H1 (cell line): Measurements from ENCODE around the gene NKIRAS2. TPM values are rescaled to one million over a fixed set of nuclear protein-coding genes. Genes with fewer than 3 reads are reported as not detected.
A peak's percentile ranks its signal among the peaks of the same experiment; 100 is the strongest.

Experiments
- CTCF ChIA-PET: fragments of 300-600 bp; sonication (Branson Sonifier 250); formaldehyde crosslinking; loops from one replicate; lab custom pipeline; 2021; ENCODE audit not compliant: partially characterized antibody; lab: Charles Lee
- POLR2A ChIA-PET: fragments of 300-600 bp; sonication (Branson Sonifier 250); formaldehyde crosslinking; loops from one replicate; lab custom pipeline; 2021; ENCODE audit warnings: inconsistent platforms; ENCODE audit not compliant: partially characterized antibody; lab: Charles Lee
- DNase-seq, 2 experiments: peaks; one replicate each; pipeline versions ENCODE4 v3.0.0 to v3.0.0-alpha.2; 2010 to 2022; ENCODE audit warnings: low spot score in 2 of 2, low read depth in 1 of 2, mixed read lengths in 1 of 2
- FAIRE-seq: peaks from 2 replicates; lab custom pipeline; 2011; peaks lifted over from hg19 to GRCh38; lab: Jason Lieb, UNC
- H2AFZ ChIP-seq: 2 replicates; pipeline ENCODE4 v1.8.1; 2012; ENCODE audit warnings: low read length, inconsistent platforms
- H2AK5ac ChIP-seq: 2 replicates; pipeline ENCODE4 v1.6.1; 2013; ENCODE audit warnings: low read depth, low read length
- H2BK120ac ChIP-seq: replicated peaks from 2 replicates; pipeline ENCODE3; 2013; ENCODE audit warnings: low read depth, low read length, inconsistent platforms
- H2BK12ac ChIP-seq: 2 replicates; pipeline ENCODE4 v1.6.1; 2013; ENCODE audit warnings: low read depth, low read length
- H2BK15ac ChIP-seq: 2 replicates; pipeline ENCODE4 v1.6.1; 2013; ENCODE audit warnings: low read length
- H2BK20ac ChIP-seq: 2 replicates; pipeline ENCODE4 v1.6.1; 2013; ENCODE audit warnings: low read length
- H2BK5ac ChIP-seq: 2 replicates; pipeline ENCODE4 v1.6.1; 2013; ENCODE audit warnings: low read depth, low read length
- H3K14ac ChIP-seq: 2 replicates; pipeline ENCODE4 v1.6.1; 2013; ENCODE audit warnings: inconsistent platforms; ENCODE audit not compliant: insufficient read length
- H3K18ac ChIP-seq: 2 replicates; pipeline ENCODE4 v1.6.1; 2013; ENCODE audit warnings: low read length; ENCODE audit errors: extremely low read depth
- H3K23ac ChIP-seq: 2 replicates; pipeline ENCODE4 v1.6.1; 2013; ENCODE audit warnings: inconsistent platforms; ENCODE audit not compliant: insufficient read length
- H3K23me2 ChIP-seq: 2 replicates; pipeline ENCODE4 v1.6.1; 2013; ENCODE audit warnings: low read depth, low read length
- H3K27ac ChIP-seq: 2 replicates; pipeline ENCODE4 v1.6.1; 2011; ENCODE audit warnings: low read depth, low read length, inconsistent platforms
- H3K27me3 ChIP-seq, 4 experiments: replicated peaks in 1 of 4; 1 replicate in 1 of 4; 2 replicates in 3 of 4; pipeline versions ENCODE4 v1.6.1 to v1.8.1; 2011 to 2013; ENCODE audit warnings: low read length in 3 of 4, mild to moderate bottlenecking in 3 of 4, inconsistent platforms in 2 of 4, mixed read lengths in 2 of 4, moderate library complexity in 1 of 4; ENCODE audit not compliant: control insufficient read depth in 3 of 4, insufficient read depth in 3 of 4; ENCODE audit errors: extremely low read depth in 1 of 4
- H3K36me3 ChIP-seq, 4 experiments: 2 replicates each; pipeline versions ENCODE4 v1.6.1 to v1.8.1; 2011 to 2013; ENCODE audit warnings: mild to moderate bottlenecking in 4 of 4, low read length in 3 of 4, moderate library complexity in 2 of 4, control low read depth in 1 of 4, inconsistent platforms in 1 of 4; ENCODE audit not compliant: insufficient read depth in 4 of 4, control insufficient read depth in 2 of 4
- H3K4ac ChIP-seq: replicated peaks from 2 replicates; pipeline ENCODE3; 2013; ENCODE audit warnings: low read length, low read depth, mixed read lengths, inconsistent platforms; ENCODE audit not compliant: insufficient read length
- H3K4me1 ChIP-seq, 4 experiments: replicated peaks in 1 of 4; 1 replicate in 1 of 4; 2 replicates in 3 of 4; pipeline versions ENCODE4 v1.6.1 to v1.8.1; 2011 to 2013; ENCODE audit warnings: low read length in 3 of 4, inconsistent platforms in 2 of 4, mixed read lengths in 1 of 4; ENCODE audit not compliant: insufficient read depth in 4 of 4, control insufficient read depth in 3 of 4
- H3K4me2 ChIP-seq, 2 experiments: 2 replicates each; pipeline versions ENCODE4 v1.6.1 to v1.8.1; 2011 to 2013; ENCODE audit warnings: low read depth in 2 of 2, low read length in 2 of 2, control low read depth in 1 of 2, inconsistent platforms in 1 of 2, mild to moderate bottlenecking in 1 of 2; ENCODE audit not compliant: insufficient read depth in 1 of 2
- H3K4me3 ChIP-seq, 4 experiments: fragments of 200-600, 300-600 bp in 1 of 4; sonication (generic), shearing (Covaris generic), sonication (Bioruptor Twin) in 1 of 4; 2 replicates each; pipeline versions ENCODE4 v1.5.1 to v1.8.1; 2011 to 2016; ENCODE audit warnings: low read length in 4 of 4, low read depth in 3 of 4, control low read depth in 2 of 4, inconsistent platforms in 2 of 4, mild to moderate bottlenecking in 2 of 4, mixed read lengths in 1 of 4, moderate library complexity in 1 of 4; ENCODE audit not compliant: insufficient read depth in 2 of 4; ENCODE audit errors: extremely low read depth in 1 of 4
- H3K56ac ChIP-seq: replicated peaks from 2 replicates; pipeline ENCODE3; 2013; ENCODE audit warnings: low read depth, mild to moderate bottlenecking, mixed read lengths, low read length, inconsistent platforms; ENCODE audit not compliant: insufficient read length
- H3K79me1 ChIP-seq: 2 replicates; pipeline ENCODE4 v1.6.1; 2013; ENCODE audit warnings: low read depth, low read length, control low read depth
- H3K79me2 ChIP-seq, 2 experiments: 2 replicates each; pipeline versions ENCODE4 v1.6.1 to v1.8.1; 2012 to 2013; ENCODE audit warnings: low read length in 2 of 2, mild to moderate bottlenecking in 2 of 2, inconsistent platforms in 1 of 2; ENCODE audit not compliant: insufficient read depth in 2 of 2, control insufficient read depth in 1 of 2
- H3K9ac ChIP-seq, 4 experiments: replicated peaks in 1 of 4; 1 replicate in 1 of 4; 2 replicates in 3 of 4; pipeline versions ENCODE4 v1.6.1 to v1.8.1; 2011 to 2013; ENCODE audit warnings: low read depth in 3 of 4, low read length in 3 of 4, control low read depth in 2 of 4, mild to moderate bottlenecking in 2 of 4, moderate library complexity in 2 of 4, inconsistent platforms in 1 of 4; ENCODE audit errors: extremely low read depth in 1 of 4
- H3K9me3 ChIP-seq, 2 experiments: 2 replicates each; pipeline versions ENCODE4 v1.6.1 to v1.8.1; 2012 to 2013; ENCODE audit warnings: mild to moderate bottlenecking in 2 of 2, moderate library complexity in 2 of 2, control low read depth in 1 of 2, inconsistent platforms in 1 of 2, low read depth in 1 of 2, low read length in 1 of 2, mixed read lengths in 1 of 2; ENCODE audit not compliant: insufficient read depth in 2 of 2
- H4K20me1 ChIP-seq, 2 experiments: replicated peaks in 1 of 2; 2 replicates each; pipeline versions ENCODE3 to v1.8.1; 2011 to 2013; ENCODE audit warnings: inconsistent platforms in 2 of 2, low read length in 2 of 2, mild to moderate bottlenecking in 1 of 2; ENCODE audit not compliant: insufficient read depth in 2 of 2, control insufficient read depth in 1 of 2
- H4K5ac ChIP-seq: 2 replicates; pipeline ENCODE4 v1.6.1; 2013; ENCODE audit warnings: low read length, low read depth, mixed read lengths, inconsistent platforms; ENCODE audit not compliant: insufficient read length
- H4K8ac ChIP-seq: 2 replicates; pipeline ENCODE4 v1.8.0; 2013; ENCODE audit warnings: mild to moderate bottlenecking, moderate library complexity, low read length, inconsistent platforms; ENCODE audit not compliant: insufficient read depth; ENCODE audit errors: extremely low read depth
- H4K91ac ChIP-seq: replicated peaks from 2 replicates; pipeline ENCODE3; 2013; ENCODE audit warnings: low read length, mixed read lengths, inconsistent platforms; ENCODE audit not compliant: insufficient read length
- BCL11A ChIP-seq, 2 experiments: IDR thresholded peaks; one replicate each; pipeline ENCODE4 v1.6.1; 2011; ENCODE audit warnings: low read depth in 2 of 2, low read length in 2 of 2, mild to moderate bottlenecking in 2 of 2
- CHD2 ChIP-seq: IDR thresholded peaks from 2 replicates; pipeline ENCODE4 v1.6.1; 2012; ENCODE audit warnings: low read length, improper control_type of control experiment
- FOSL1 ChIP-seq: IDR thresholded peaks from 2 replicates; pipeline ENCODE4 v1.6.1; 2011; ENCODE audit warnings: mild to moderate bottlenecking, low read depth, low read length, moderate library complexity; ENCODE audit not compliant: insufficient read depth
- GABPA ChIP-seq: IDR thresholded peaks from 2 replicates; pipeline ENCODE4 v1.6.1; 2011; ENCODE audit warnings: mild to moderate bottlenecking, low read length, moderate library complexity, borderline replicate concordance; ENCODE audit not compliant: insufficient read depth
- HDAC6 ChIP-seq: IDR thresholded peaks from one replicate; pipeline ENCODE4 v1.7.1; 2012; ENCODE audit warnings: low read depth, mild to moderate bottlenecking, inconsistent platforms, low read length, moderate library complexity
- SIRT6 ChIP-seq: IDR thresholded peaks from one replicate; pipeline ENCODE4 v1.7.1; 2012; ENCODE audit warnings: low read length, inconsistent platforms
- TAF1 ChIP-seq: IDR thresholded peaks from 2 replicates; pipeline ENCODE4 v1.6.1; 2011; ENCODE audit warnings: mild to moderate bottlenecking, low read depth, low read length
- TBP ChIP-seq: IDR thresholded peaks from 2 replicates; pipeline ENCODE4 v1.6.1; 2011; ENCODE audit warnings: low read depth, low read length, improper control_type of control experiment
- WGBS, 2 experiments: shearing (Covaris generic) in 1 of 2; methylation state at CpG; one replicate each; pipeline versions ENCODE4 v1.1.6 to v1.1.7; 2013 to 2015; ENCODE audit warnings: low lambda C conversion rate in 2 of 2, mixed read lengths in 2 of 2, inconsistent platforms in 1 of 2, low coverage in 1 of 2, missing lambda C conversion rate in 1 of 2; ENCODE audit not compliant: insufficient replicate concordance in 2 of 2, insufficient coverage in 1 of 2, insufficient read length in 1 of 2; ENCODE audit errors: extremely low coverage in 1 of 2, missing lambda C conversion rate in 1 of 2; 5-methylcytosine and 5-hydroxymethylcytosine counted together
- polyA plus RNA-seq, 7 experiments: library from polyadenylated mRNA; depleted of rRNA in 3 of 7; stranded (reverse) in 5 of 7; unstranded in 2 of 7; fragments of >200 nt in 5 of 7; fragments of 200-250 nt in 2 of 7; gene quantifications; 1 replicate in 5 of 7; 2 replicates in 1 of 7; 4 replicates in 1 of 7; pipeline versions ENCODE4 v1.2.1 to v1.2.3, GENCODE V29; 2011 to 2013; ENCODE audit warnings: missing spikeins in 2 of 7, mixed read lengths in 2 of 7
- total RNA-seq: library from RNA; stranded (reverse); fragmentation: NEBNext Ultra II Directional; extraction: Animal tissue kit (Norgen Biotek cat#: 25700); gene quantifications from 2 replicates; pipeline ENCODE4 v1.2.1, GENCODE V29; 2021

Gene NKIRAS2
- total and polyA plus RNA-seq, 2 of the 8 experiments (the other 6 are each of a cell fraction or from before 2014, with no cell fraction given): 34.5 to 51.1 TPM

- H3K27me3 ChIP-seq: peaks cover 0 to 4% (median 1%) of the 10 kb centered on the region in 4 experiments; a peak in 3 of 7 replicates
- H3K4me3 ChIP-seq: peak overlapping the region; percentile 35 to 73 (median 38)
- no peak for FAIRE-seq
These were observed 31.1 kb downstream of the NKIRAS2 start for GRCh38 chr17:42051013-42051400.

More at GRCh38 chr17:42051013-42051400, 31.1 kb downstream of the NKIRAS2 start:
- H3K14ac ChIP-seq: no peak overlapping the region
- 52% methylated on average over 8 of the region's 8 CpGs; no CpG with 5 or more reads in 1 of the 2 experiments for WGBS, 2 experiments
- peak overlapping the region; percentile 29 for H3K4ac ChIP-seq
- H3K18ac ChIP-seq: peak overlapping the region; percentile 51; the same call in 1 of the 2 replicates
- CTCF ChIA-PET: interaction anchor here (0.9 to 1.6 kb wide), 17 partner anchors 9 to 70 kb away, joined by 3 to 10 read pairs (median 5); partner anchors contain the start of genes KAT2A and NKIRAS2
- H3K27ac ChIP-seq: no peak overlapping the region
- H2BK12ac ChIP-seq: 0 out of 2 replicates have a peak overlapping the region, but pooled peaks have one; percentile 11
- H3K36me3 ChIP-seq: no peaks in the 10 kb centered on the region
- peak overlapping the region; percentile 65 to 96 for H3K4me2 ChIP-seq
- 0 out of 2 replicates have a peak overlapping the region, but pooled peaks have one; percentile 73 for H2BK20ac ChIP-seq
- peak overlapping the region; percentile 83; the same call in 1 of the 2 replicates for H2BK5ac ChIP-seq
- H2BK15ac ChIP-seq: 0 out of 2 replicates have a peak overlapping the region, but pooled peaks have one; percentile 21
- TF ChIP-seq BCL11A (IDR thresholded peaks at IDR 0.05; ENCODE audit: low read depth in 2 of 2, low read length in 2 of 2): no peak
- TF ChIP-seq HDAC6: no peak
- no peak for TF ChIP-seq GABPA
- 0 out of 2 replicates have a peak, but pooled peaks have one; percentile 3 for TF ChIP-seq TAF1
- 0 out of 2 replicates have a peak, but pooled peaks have one; percentile 4 for TF ChIP-seq TBP
- TF ChIP-seq FOSL1: no peak
- TF ChIP-seq SIRT6: no peak
- no peak for TF ChIP-seq CHD2
- TF ChIP-seq, all 59 proteins: peak for 2
- Histone ChIP-seq H3K9ac (no peak overlapping the region; a peak in 1 of 7 replicates), H4K8ac (no peak overlapping the region), H2AK5ac (no peak overlapping the region), H2AFZ (peak overlapping the region; percentile 81; the same call in 1 of the 2 replicates), H3K23ac (no peak overlapping the region), H3K23me2 (peaks cover 8% of the 10 kb centered on the region; the same call in 1 of the 2 replicates), H3K4me1 (peaks cover 0 to 28% (median 14%) of the 10 kb centered on the region in 4 experiments; a peak in 6 of 7 replicates), H3K56ac (peak overlapping the region; percentile 11), H2BK120ac (no peak overlapping the region), H4K20me1 (no peaks in the 10 kb centered on the region), H3K9me3 (no peaks in the 10 kb centered on the region), H4K5ac (peak overlapping the region; percentile 21), H3K79me1 (no peaks in the 10 kb centered on the region), H3K79me2 (no peaks in the 10 kb centered on the region), H4K91ac (peak overlapping the region; percentile 86)
- DNase-seq: no peak
- POLR2A ChIA-PET: interaction anchor here (1.1 to 1.8 kb wide), 4 partner anchors 10 to 48 kb away, joined by 4 to 5 read pairs (median 4); partner anchors contain the start of genes DNAJC7 and ZNF385C
